Measurements from ENCODE around the gene NCOA4. TPM values are rescaled to one million over a fixed set of nuclear protein-coding genes. Genes with fewer than 3 reads are reported as not detected.

Gene NCOA4
- total RNA-seq, 1 donor from 2014 or later = 94.9 TPM

- H3K27me3 Mint-ChIP-seq = no peaks in the 10 kb centered on the region
- H3K4me3 Mint-ChIP-seq = peak overlapping the region; percentile 87
- peaks cover 9% of the 10 kb centered on the region for H3K36me3 Mint-ChIP-seq (ENCODE audit: low read depth)
- CTCF ChIA-PET = interaction anchor here (0.5 to 0.6 kb wide), 2 partner anchors 376 to 788 kb away, joined by 3 read pairs; no protein-coding TSS in a partner anchor
- POLR2A ChIA-PET = interaction anchor here (0.9 kb wide), 1 partner anchor 770 kb away, joined by 3 read pairs; no protein-coding TSS in a partner anchor
- DNase-seq (peak; percentile 71), ATAC-seq (ENCODE audit: low read depth) (peak; percentile 94)
- TF ChIP-seq, protein P1, sequence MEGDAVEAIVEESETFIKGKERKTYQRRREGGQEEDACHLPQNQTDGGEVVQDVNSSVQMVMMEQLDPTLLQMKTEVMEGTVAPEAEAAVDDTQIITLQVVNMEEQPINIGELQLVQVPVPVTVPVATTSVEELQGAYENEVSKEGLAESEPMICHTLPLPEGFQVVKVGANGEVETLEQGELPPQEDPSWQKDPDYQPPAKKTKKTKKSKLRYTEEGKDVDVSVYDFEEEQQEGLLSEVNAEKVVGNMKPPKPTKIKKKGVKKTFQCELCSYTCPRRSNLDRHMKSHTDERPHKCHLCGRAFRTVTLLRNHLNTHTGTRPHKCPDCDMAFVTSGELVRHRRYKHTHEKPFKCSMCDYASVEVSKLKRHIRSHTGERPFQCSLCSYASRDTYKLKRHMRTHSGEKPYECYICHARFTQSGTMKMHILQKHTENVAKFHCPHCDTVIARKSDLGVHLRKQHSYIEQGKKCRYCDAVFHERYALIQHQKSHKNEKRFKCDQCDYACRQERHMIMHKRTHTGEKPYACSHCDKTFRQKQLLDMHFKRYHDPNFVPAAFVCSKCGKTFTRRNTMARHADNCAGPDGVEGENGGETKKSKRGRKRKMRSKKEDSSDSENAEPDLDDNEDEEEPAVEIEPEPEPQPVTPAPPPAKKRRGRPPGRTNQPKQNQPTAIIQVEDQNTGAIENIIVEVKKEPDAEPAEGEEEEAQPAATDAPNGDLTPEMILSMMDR (IDR thresholded peaks at IDR 0.05) = no peak
- H3K9me3 Mint-ChIP-seq = no peaks in the 10 kb centered on the region
- intact Hi-C loops (cut with micrococcal nuclease) = loop anchor here (2.0 to 10.0 kb wide), 3 partner anchors 50 to 648 kb away; partner anchors contain the start of genes ALOX5 and TIMM23
- peaks cover 80% of the 10 kb centered on the region for H3K4me1 Mint-ChIP-seq
- peak overlapping the region; percentile 53 for H3K27ac Mint-ChIP-seq
Measured at GRCh38 chr10:46022978-46023702, 7.3 kb downstream of the NCOA4 start.

- TF ChIP-seq, protein P1 (IDR thresholded peaks at IDR 0.05) = no peak
- Mint-ChIP-seq H3K36me3 (ENCODE audit: low read depth) (peaks cover 25% of the 10 kb centered on the region), H3K4me1 (peaks cover 69% of the 10 kb centered on the region), H3K9me3 (no peaks in the 10 kb centered on the region), H3K27me3 (no peaks in the 10 kb centered on the region), H3K27ac (peak overlapping the region; percentile 41), H3K4me3 (no peak overlapping the region)
- ChIA-PET POLR2A (interaction anchor here (1.4 kb wide), 1 partner anchor 426 kb away, joined by 3 read pairs; no protein-coding TSS in a partner anchor), CTCF (interaction anchor here (0.7 kb wide), 1 partner anchor 9 kb away, joined by 3 read pairs; no protein-coding TSS in a partner anchor)
- ATAC-seq (ENCODE audit: low read depth) (no peak), DNase-seq (no peak)
- intact Hi-C loops (cut with micrococcal nuclease) = loop anchor here (1.0 to 10.0 kb wide), 3 partner anchors 10 to 646 kb away; partner anchors contain the start of genes ALOX5 and NCOA4
Measured at GRCh38 chr10:46020344-46020657, 10.1 kb downstream of the NCOA4 start.

GRCh38 chr10:46019569-46020343 lies 10.7 kb downstream of the NCOA4 start:
- Mint-ChIP-seq H3K27ac (peak overlapping the region; percentile 41), H3K27me3 (no peaks in the 10 kb centered on the region), H3K4me3 (peak overlapping the region; percentile 13), H3K9me3 (no peaks in the 10 kb centered on the region), H3K4me1 (peaks cover 64% of the 10 kb centered on the region), H3K36me3 (ENCODE audit: low read depth) (peaks cover 30% of the 10 kb centered on the region)
- ATAC-seq (ENCODE audit: low read depth) (peak; percentile 19), DNase-seq (no peak)
- intact Hi-C loops (cut with micrococcal nuclease) = loop anchor here (1.0 to 10.0 kb wide), 3 partner anchors 11 to 645 kb away; partner anchors contain the start of genes ALOX5 and NCOA4
- ChIA-PET CTCF (interaction anchor here (0.7 to 1.1 kb wide), 2 partner anchors 9 kb away, joined by 3 read pairs; no protein-coding TSS in a partner anchor), POLR2A (interaction anchor here (1.4 kb wide), 1 partner anchor 425 kb away, joined by 3 read pairs; no protein-coding TSS in a partner anchor)
- TF ChIP-seq, protein P1 (IDR thresholded peaks at IDR 0.05) = no peak

DNA sequence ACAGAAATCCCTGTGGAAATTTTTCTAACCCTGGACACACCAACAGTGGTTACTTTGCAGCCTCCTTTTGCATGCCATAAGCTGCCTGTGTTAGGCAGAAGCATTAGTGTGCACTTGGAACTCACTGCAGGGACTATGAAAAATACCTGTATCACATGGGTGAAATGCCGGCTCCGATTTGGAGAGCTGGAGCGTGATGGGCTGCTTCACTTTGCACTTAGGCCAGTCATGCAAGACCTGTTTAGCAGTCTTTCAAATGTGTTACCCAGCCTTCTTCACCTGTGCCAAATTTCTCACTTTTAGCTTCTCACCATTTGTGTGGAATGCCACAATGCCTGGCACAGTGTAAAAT lies 11.3 kb downstream of the NCOA4 start:
- TF ChIP-seq, protein P1 (IDR thresholded peaks at IDR 0.05) = no peak
- CTCF ChIA-PET = interaction anchor here (1.1 kb wide), 1 partner anchor 10 kb away, joined by 3 read pairs; no protein-coding TSS in a partner anchor
- Mint-ChIP-seq H3K9me3 (no peaks in the 10 kb centered on the region), H3K4me3 (no peak overlapping the region), H3K27me3 (no peaks in the 10 kb centered on the region), H3K4me1 (peaks cover 63% of the 10 kb centered on the region), H3K36me3 (ENCODE audit: low read depth) (peaks cover 36% of the 10 kb centered on the region), H3K27ac (peak overlapping the region; percentile 38)
- intact Hi-C loops (cut with micrococcal nuclease) = no loop called here
- no peak for DNase-seq
- no peak for ATAC-seq (ENCODE audit: low read depth)
- POLR2A ChIA-PET = no interaction called here
